SK-N-SH treated with all-trans-retinoic acid at 6 μM for 48 hours (cell line): ENCODE measurements around the gene NACC1.

Experiments used
- ARNTL ChIP-seq: fragments of 450-650 bp; formaldehyde crosslinking; IDR thresholded peaks from 2 replicates; pipeline ENCODE4 v1.5.0; 2020; ENCODE audit warnings: low read depth, mild to moderate bottlenecking, moderate library complexity, borderline replicate concordance
- OSR1 ChIP-seq: fragments of 250-450 bp; sonication (Bioruptor Pico); IDR thresholded peaks from 2 replicates; pipeline ENCODE4 v1.8.0; 2022; ENCODE audit warnings: moderate library complexity, mild to moderate bottlenecking, inconsistent platforms
- PATZ1 ChIP-seq: fragments of 250-450 bp; sonication (Bioruptor Pico); IDR thresholded peaks from 2 replicates; pipeline ENCODE4 v1.8.0; 2020; ENCODE audit warnings: mild to moderate bottlenecking, moderate library complexity, borderline replicate concordance
- POU6F1 ChIP-seq: fragments of 250-450 bp; sonication (Bioruptor Pico); IDR thresholded peaks from 2 replicates; pipeline ENCODE4 v1.8.0; 2021; ENCODE audit warnings: low read depth, mild to moderate bottlenecking, moderate library complexity, borderline replicate concordance
- TCF4 ChIP-seq: fragments of 250-450 bp; sonication (Bioruptor Pico); IDR thresholded peaks from 2 replicates; pipeline ENCODE4 v1.8.0; 2021; ENCODE audit warnings: mild to moderate bottlenecking, moderate library complexity, borderline replicate concordance
- TOX ChIP-seq: fragments of 250-450 bp; sonication (Bioruptor Pico); IDR thresholded peaks from 2 replicates; pipeline ENCODE4 v1.8.0; 2021; ENCODE audit warnings: mild to moderate bottlenecking, moderate library complexity, borderline replicate concordance
- ZNF565 ChIP-seq: fragments of 450-650 bp; formaldehyde crosslinking; conservative IDR thresholded peaks from 2 replicates; pipeline ENCODE4 v1.5.0; 2020; ENCODE audit warnings: low read depth, mild to moderate bottlenecking, moderate library complexity
- TF ChIP-seq, protein P1 (sequence below): fragments of 250-450 bp; sonication (Bioruptor Pico); IDR thresholded peaks from 2 replicates; pipeline ENCODE4 v1.5.1; 2020; ENCODE audit warnings: low read depth, mild to moderate bottlenecking, moderate library complexity

DNA sequence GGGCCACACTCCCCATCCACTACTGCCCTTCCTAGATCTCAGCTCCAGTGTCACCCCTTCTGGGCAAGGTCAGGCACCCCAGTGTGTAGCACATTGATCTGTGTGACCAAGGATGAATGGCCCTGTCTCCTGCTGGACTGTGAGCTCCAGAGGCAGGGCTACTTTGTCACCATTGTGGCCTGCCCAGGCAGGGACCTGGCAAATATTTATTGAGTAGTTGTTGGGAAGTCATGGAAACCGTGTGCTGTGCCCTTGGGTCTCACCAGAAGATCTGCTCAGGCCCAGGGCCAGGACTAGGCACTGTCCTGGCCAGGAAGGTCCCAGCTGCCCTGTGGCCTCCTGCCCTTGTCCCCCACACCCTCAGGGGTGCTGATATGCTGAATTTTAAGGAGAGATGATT lies 10.5 kb downstream of the NACC1 start:
- no peak for TF ChIP-seq TOX (CRISPR knock-in tag)
- no peak for TF ChIP-seq PATZ1 (CRISPR knock-in tag)
- TF ChIP-seq ZNF565 (CRISPR knock-in tag), result no peak
- TF ChIP-seq TCF4 (CRISPR knock-in tag), result no peak
- TF ChIP-seq POU6F1 (CRISPR knock-in tag), result no peak
- TF ChIP-seq ARNTL (CRISPR knock-in tag), result no peak
- TF ChIP-seq, protein P1, sequence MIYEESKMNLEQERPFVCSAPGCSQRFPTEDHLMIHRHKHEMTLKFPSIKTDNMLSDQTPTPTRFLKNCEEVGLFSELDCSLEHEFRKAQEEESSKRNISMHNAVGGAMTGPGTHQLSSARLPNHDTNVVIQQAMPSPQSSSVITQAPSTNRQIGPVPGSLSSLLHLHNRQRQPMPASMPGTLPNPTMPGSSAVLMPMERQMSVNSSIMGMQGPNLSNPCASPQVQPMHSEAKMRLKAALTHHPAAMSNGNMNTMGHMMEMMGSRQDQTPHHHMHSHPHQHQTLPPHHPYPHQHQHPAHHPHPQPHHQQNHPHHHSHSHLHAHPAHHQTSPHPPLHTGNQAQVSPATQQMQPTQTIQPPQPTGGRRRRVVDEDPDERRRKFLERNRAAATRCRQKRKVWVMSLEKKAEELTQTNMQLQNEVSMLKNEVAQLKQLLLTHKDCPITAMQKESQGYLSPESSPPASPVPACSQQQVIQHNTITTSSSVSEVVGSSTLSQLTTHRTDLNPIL (CRISPR knock-in tag), result no peak
- no peak for TF ChIP-seq OSR1 (CRISPR knock-in tag)
